Stimulated activated CD8-positive, alpha-beta memory T cell treated with anti-CD3 and anti-CD28 coated beads, Interleukin-15, amount 100 ng/mL, for 24 hours (primary cell): ENCODE results near the gene CHAD.

Experiments
- DNase-seq: peaks from one replicate; pipeline ENCODE4 v3.0.0-alpha.2; 2020; ENCODE audit warnings: low read depth

The CHAD gene

GRCh38 chr17:50458270-50458669 lies 10.4 kb downstream of the CHAD start:
- DNase-seq, result no peak

- DNase-seq, result no peak
Measured at GRCh38 chr17:50457621-50458020, 11.1 kb downstream of the CHAD start.

GRCh38 chr17:50453901-50454300 lies 14.8 kb downstream of the CHAD start:
- DNase-seq, result no peak

- DNase-seq, result no peak
Measured at GRCh38 chr17:50452630-50453300, 15.9 kb downstream of the CHAD start.

GRCh38 chr17:50451943-50452629 lies 16.6 kb downstream of the CHAD start:
- no peak for DNase-seq

GRCh38 chr17:50448643-50449042 lies 20.0 kb downstream of the CHAD start:
- DNase-seq, result no peak

- DNase-seq, result no peak
Measured at GRCh38 chr17:50447870-50448595, 20.6 kb downstream of the CHAD start.

GRCh38 chr17:50445730-50446325 lies 22.9 kb downstream of the CHAD start:
- DNase-seq, result no peak

GRCh38 chr17:50444841-50445715 lies 23.6 kb downstream of the CHAD start:
- DNase-seq, result no peak

- no peak for DNase-seq
Measured at GRCh38 chr17:50443505-50443974, 25.1 kb downstream of the CHAD start.

GRCh38 chr17:50440838-50441829 lies 27.5 kb downstream of the CHAD start:
- no peak for DNase-seq

GRCh38 chr17:50440172-50440837 lies 28.4 kb downstream of the CHAD start:
- DNase-seq, result no peak

GRCh38 chr17:50439008-50439407 lies 29.7 kb downstream of the CHAD start:
- DNase-seq, result no peak

- DNase-seq, result no peak
Measured at GRCh38 chr17:50437409-50437808, 31.3 kb downstream of the CHAD start.

- DNase-seq, result no peak
Measured at GRCh38 chr17:50432125-50432762, 36.4 kb downstream of the CHAD start.

- DNase-seq, result no peak
Measured at GRCh38 chr17:50430821-50431618, 37.7 kb downstream of the CHAD start.

- DNase-seq, result no peak
Measured at GRCh38 chr17:50429793-50430192, 38.9 kb downstream of the CHAD start.

GRCh38 chr17:50428831-50429424 lies 39.8 kb downstream of the CHAD start:
- no peak for DNase-seq
